DMS 273 (cell line): Measurements from ENCODE around the gene GMPPA.

Experiments used
- DNase-seq: peaks from one replicate; lab custom pipeline; 2025; ENCODE audit not compliant: unreplicated experiment; lab: John Stamatoyannopoulos, UW

GMPPA gene

DNA sequence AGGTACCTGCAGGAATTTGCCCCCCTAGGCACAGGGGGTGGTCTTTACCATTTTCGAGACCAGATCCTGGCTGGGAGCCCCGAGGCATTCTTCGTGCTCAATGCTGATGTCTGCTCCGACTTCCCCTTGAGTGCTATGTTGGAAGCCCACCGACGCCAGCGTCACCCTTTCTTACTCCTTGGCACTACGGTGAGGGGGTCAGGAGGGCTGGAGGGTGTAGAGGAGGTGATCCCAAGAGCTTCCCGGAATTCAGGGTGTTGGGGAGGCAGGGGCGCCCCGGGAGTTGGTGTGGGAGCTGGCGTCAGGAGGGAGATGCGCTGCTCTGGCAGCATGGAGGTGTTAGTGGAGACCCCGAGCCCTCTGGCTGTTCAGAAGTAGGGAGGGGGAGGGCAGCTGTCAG is 3.2 kb downstream of the GMPPA start:
- no peak for DNase-seq

DNA sequence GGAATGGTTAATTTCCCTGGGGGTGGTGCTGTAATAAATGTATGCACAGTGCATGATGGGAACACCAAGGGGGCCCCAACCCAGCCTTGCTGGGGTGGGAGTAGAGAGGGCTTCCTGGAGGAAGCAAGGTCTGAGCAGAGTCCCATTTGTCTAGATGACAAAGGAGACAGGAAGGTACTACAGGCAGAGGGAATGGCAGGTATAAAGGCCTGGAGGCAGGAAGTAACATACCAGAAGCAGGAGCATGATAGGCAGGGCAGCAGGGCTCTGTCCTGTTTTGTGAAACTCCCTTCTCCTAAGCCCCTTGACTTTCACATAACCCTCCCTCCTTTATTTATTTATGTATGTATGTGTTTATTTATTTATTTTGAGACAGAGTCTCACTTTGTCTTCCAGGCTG is 3.9 kb downstream of the GMPPA start:
- DNase-seq = no peak

GRCh38 chr2:219505585-219505984 is 6.9 kb downstream of the GMPPA start:
- DNase-seq = no peak

- peak; percentile 88 for DNase-seq
Observed at GRCh38 chr2:219506153-219506801, 7.6 kb downstream of the GMPPA start.

GRCh38 chr2:219506802-219507526 is 8.3 kb downstream of the GMPPA start:
- DNase-seq = peak; percentile 98

DNA sequence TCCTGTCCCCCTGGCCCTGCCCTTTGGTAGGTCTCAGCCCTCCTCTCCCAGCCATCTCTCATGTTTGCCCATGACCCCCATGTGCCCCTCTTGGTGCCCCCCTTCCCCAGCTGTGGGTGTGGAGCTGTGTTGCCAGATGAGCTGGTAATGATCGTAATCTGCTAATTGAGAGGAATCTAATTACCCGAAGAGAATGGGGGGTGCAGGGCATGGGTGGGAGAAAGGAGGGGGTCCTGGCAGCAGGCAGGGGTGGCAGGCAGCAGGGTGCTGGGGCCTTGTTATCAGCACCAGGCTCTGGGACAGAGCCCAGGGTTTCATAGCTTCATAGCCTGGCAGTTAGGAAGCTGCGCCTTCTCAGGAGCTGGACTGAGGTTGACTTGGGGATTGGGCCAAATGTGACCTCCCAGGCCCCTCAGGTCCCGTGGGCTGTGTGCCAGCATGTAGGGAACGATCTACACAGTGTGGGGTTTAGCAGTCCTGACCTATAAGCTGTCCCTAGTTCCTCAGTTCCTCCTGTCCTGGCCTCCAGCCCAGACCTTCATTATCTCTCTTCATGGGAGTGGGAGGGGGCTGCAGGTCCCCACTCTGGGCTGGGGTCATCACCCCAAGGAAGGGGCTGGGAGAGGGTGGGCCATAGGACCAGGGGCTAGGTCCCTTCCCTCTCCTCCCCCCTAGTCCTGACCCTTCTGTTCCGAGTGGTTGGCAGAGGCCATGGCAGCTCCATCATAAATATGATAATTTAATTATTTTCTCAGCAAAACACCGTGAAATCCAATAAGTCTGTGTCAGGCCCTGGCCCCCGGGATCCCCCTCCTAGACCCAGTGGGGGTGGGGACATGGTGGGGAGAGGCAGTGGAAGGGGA is 9.1 kb downstream of the GMPPA start:
- DNase-seq = peak; percentile 89

GRCh38 chr2:219508444-219508734 is 9.7 kb downstream of the GMPPA start:
- DNase-seq = peak; percentile 57

GRCh38 chr2:219508971-219509779 is 10.5 kb downstream of the GMPPA start:
- peak; percentile 90 for DNase-seq

DNA sequence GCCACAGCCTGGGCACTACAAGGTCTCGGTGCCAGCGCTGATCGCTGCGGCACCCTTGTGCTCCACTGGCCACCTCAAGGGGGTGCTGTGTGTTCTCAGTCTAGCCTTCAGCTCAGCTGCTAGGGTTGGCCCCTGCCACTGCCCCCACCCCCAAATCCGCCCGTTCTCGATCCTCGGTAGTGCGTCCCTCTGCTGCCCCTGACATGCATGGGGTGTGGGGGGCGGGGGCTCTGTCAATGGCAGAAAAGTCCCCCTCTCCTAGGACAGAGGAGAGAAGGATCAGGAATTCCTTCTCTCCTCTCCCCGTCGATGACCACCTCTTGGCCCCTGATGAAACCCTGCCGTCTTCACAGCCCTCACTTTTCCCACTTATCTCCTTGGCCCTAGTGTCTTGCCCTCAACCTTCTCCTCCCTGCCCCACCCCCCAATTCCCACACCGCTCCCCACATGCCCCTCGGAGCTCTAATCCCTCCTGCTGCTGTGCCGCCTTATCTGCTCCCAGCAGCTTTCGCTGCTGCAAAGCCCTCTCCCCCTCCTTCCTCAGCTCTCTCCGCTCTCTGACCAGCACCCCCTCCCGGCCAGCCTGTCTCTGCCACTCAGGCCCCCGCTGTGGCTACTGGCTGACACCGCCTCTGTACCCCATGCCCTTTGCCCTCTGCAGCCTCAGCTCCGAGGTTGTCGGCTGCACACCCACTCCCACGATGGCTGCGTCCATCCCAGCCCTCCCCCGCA is 11.3 kb downstream of the GMPPA start:
- peak; percentile 91 for DNase-seq

DNA sequence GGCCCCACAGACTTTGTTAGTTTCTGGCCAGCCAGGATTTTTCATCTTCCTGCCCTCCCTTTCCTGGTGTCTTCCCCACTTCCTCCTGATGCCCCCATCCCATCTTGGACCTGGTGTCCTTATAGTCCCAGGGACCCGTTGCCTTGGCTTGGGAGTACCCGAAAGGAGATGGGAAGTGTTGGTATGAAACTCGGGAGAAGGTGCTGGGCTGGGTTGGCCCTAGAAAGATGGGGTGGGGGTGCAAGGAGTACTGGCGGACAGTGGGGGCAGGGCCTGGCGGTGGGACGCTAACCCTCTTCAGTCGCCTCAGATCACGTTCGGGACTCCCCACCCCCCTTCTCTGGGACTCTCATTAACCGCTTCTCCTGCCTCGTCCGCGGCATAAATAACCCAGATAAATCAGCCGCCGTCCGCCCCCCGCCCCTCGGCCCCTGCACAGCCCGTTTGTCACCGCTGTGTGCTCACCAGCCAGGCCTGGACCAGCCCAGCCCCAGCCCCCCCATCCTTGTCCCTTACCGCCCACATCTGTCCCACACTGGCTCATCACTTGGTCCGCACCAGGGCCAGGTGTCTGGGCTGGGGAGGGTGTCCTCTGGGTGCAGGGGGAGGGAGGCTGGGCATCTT is 11.9 kb downstream of the GMPPA start:
- DNase-seq = peak; percentile 55

- DNase-seq = peak; percentile 78
Observed at GRCh38 chr2:219511547-219512325, 13.0 kb downstream of the GMPPA start.

DNA sequence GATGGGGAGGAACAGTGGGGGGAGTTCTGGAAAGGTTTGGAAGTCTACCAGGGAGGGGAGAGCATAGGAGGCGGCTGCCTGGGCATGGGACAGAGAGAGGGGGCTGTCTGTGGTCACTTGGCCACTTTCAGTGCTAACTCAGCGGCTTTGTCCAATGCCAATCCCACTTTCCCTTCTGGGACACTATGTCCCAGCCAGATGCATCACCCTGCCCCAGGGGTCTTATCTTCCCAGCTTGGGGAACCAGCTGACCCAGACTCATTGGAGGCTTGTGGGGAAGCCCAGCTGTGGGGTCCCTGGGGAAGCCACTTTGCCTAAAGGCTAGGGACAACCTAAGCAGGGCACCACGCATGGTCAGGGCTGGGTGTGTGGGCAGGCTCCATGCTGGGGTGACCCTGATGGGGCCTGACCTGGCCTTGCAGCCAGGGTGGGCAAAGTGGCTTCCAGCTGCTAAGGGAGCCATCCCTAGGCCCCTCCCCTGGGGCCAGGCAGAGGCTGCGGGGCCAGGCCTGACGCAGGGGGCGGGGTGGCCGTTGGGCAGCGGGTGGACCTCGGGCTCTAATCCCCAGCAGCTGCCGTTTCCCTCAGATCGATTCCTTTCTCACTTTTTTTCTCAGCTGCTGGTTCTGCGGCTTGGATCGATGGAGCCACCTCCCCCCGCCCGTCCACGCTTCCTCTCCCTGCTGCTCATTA is 14.0 kb downstream of the GMPPA start:
- DNase-seq = no peak

DNA sequence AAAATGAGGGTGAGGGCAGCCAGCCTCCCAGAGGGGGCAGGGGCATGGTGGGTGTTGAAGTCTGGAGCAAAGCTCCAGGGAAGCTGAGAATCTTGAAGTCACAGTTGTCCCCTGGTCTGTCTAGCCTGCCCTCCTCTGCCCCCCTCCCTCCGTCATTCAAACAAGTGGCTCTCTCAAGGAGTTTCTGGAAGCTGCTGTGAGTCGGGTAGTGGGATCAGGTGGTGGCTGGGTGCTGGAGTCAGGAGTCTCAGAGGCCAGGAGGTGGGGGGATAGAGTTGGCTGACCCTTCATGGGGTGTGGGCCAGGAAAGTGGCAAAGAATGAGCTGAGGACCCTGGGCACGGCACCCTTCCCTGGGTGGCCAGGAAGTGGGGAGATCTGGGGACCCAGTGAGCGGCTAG is 15.1 kb downstream of the GMPPA start:
- peak; percentile 44 for DNase-seq

- peak; percentile 84 for DNase-seq
Observed at GRCh38 chr2:219514196-219514761, 15.6 kb downstream of the GMPPA start, which contains the start of gene ASIC4. Gene ASIC4 (plus strand): TSS chr2:219514482. CDS start chr2:219514725, 243 bp downstream.

- DNase-seq = no peak
Observed at GRCh38 chr2:219514836-219515235, 16.1 kb downstream of the GMPPA start.

DNA sequence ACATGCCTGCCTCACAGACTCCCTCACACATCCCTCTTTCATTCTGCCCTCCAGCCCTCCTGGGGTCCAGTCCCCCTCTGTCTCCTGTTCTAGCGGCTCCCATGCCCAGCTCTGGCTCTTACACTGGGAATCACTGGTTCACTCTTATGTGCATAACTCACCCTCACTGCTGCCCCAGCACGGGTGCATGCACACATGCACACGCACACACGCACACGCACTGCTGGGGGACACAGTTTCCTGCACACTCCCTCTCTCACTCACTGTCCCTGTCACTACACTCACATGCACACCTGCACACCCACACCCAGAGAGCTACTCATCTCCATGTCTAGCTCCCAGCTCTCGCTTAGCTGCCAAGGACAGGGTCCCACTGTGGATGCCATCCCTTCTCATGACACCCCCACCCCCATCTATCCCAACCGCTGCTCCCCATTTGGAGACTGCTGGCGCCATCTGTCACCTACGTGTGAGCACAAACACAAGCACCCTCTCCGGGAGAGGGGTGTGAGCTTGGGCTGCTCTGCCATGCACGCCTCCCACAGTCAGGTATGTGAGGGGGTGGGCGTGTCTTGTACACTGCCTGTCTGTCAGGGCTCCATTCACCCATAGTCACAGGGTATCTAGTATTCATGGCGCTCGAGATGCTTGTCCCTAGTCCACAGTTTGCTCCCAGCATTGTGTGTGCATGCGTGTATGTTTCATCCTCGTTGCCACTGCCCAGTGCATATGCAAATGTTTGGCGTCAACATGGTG is 17.4 kb downstream of the GMPPA start:
- peak; percentile 49 for DNase-seq

DNA sequence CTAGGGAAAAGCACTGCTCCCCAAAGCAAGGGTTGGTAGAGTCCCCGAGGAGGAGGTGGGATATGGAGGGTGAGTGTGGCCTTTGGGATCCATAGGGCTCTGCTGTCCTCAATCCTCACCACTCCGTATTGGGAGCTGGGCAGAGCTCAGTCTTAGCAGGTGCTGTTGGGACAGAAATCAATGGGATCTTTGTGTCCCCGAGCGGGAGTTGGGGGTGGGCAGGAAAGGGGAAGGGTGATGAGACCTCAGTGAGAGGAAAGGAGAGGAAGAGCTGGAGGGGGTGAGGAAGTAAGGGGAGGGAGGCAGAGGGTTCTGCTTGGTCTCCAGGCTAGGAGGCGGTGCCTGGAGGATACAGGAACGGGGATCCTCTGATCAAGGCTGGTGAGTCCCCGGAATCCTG is 18.2 kb downstream of the GMPPA start:
- no peak for DNase-seq
